CD14-positive monocyte (primary cell): ENCODE data around the gene TFAP2E. TPM values are rescaled to one million over a fixed set of nuclear protein-coding genes. Genes with fewer than 3 reads are reported as not detected.

Source experiments
- DNase-seq, 3 donors: peaks; one replicate each; pipeline ENCODE4 v3.0.0-alpha.2; 2011 to 2022
- H2AFZ ChIP-seq: 2 replicates; pipeline ENCODE4 v1.6.0; 2012; ENCODE audit warnings: mild to moderate bottlenecking, low read depth, low read length, inconsistent platforms; ENCODE audit not compliant: insufficient read depth, poor library complexity, severe bottlenecking
- H3K27ac ChIP-seq, 2 donors: 1 replicate in 1 of 2; 2 replicates in 1 of 2; pipeline ENCODE4 v1.5.1; 2012 to 2013; ENCODE audit warnings: low read length in 2 of 2, control low read depth in 1 of 2, inconsistent platforms in 1 of 2, low read depth in 1 of 2, mild to moderate bottlenecking in 1 of 2
- H3K27me3 ChIP-seq, 2 donors: one replicate each; pipeline versions ENCODE4 v1.6.0 to v1.6.1; 2011 to 2013; ENCODE audit warnings: low read length in 2 of 2; ENCODE audit not compliant: control insufficient read depth in 2 of 2, insufficient read depth in 2 of 2
- H3K36me3 ChIP-seq, 2 donors: replicated peaks in 1 of 2; 1 replicate in 1 of 2; 2 replicates in 1 of 2; pipeline versions ENCODE4 v1.5.1 to v1.6.1; 2012 to 2013; ENCODE audit warnings: low read length in 2 of 2, control low read depth in 1 of 2, inconsistent platforms in 1 of 2, mild to moderate bottlenecking in 1 of 2; ENCODE audit not compliant: insufficient read depth in 2 of 2, control insufficient read depth in 1 of 2
- H3K4me1 ChIP-seq, 2 donors: 1 replicate in 1 of 2; 2 replicates in 1 of 2; pipeline versions ENCODE4 v1.5.1 to v1.6.1; 2012 to 2013; ENCODE audit warnings: low read length in 2 of 2, control low read depth in 1 of 2, inconsistent platforms in 1 of 2, mild to moderate bottlenecking in 1 of 2, moderate library complexity in 1 of 2; ENCODE audit not compliant: insufficient read depth in 2 of 2, control insufficient read depth in 1 of 2
- H3K4me2 ChIP-seq: replicated peaks from 2 replicates; pipeline ENCODE3; 2012; ENCODE audit warnings: low read length, moderate library complexity, mild to moderate bottlenecking; ENCODE audit not compliant: poor library complexity, severe bottlenecking; ENCODE audit errors: extremely low read depth
- H3K4me3 ChIP-seq, 3 experiments: fragments of 200-600 bp in 1 of 3; sonication (generic) in 1 of 3; replicated peaks in 1 of 3; 1 replicate in 2 of 3; 2 replicates in 1 of 3; pipeline ENCODE4 v1.5.1; 2011 to 2013; ENCODE audit warnings: low read length in 3 of 3, mild to moderate bottlenecking in 3 of 3, control low read depth in 2 of 3, low read depth in 2 of 3, inconsistent platforms in 1 of 3, moderate library complexity in 1 of 3
- H3K79me2 ChIP-seq: 2 replicates; pipeline ENCODE4 v1.6.0; 2012; ENCODE audit warnings: mild to moderate bottlenecking, control low read depth, inconsistent platforms, low read length, moderate library complexity; ENCODE audit not compliant: insufficient read depth
- H3K9ac ChIP-seq: 2 replicates; pipeline ENCODE4 v1.6.0; 2017; ENCODE audit warnings: low read length, mild to moderate bottlenecking; ENCODE audit not compliant: insufficient read depth, poor library complexity, severe bottlenecking
- H3K9me3 ChIP-seq, 2 donors: replicated peaks in 1 of 2; 1 replicate in 1 of 2; 2 replicates in 1 of 2; pipeline versions ENCODE4 v1.5.1 to v1.6.1; 2012 to 2013; ENCODE audit warnings: low read length in 2 of 2, control low read depth in 1 of 2; ENCODE audit not compliant: control insufficient read depth in 1 of 2, insufficient read depth in 1 of 2
- H4K20me1 ChIP-seq: 2 replicates; pipeline ENCODE4 v1.6.0; 2012; ENCODE audit warnings: mild to moderate bottlenecking, low read length, control low read depth, moderate library complexity; ENCODE audit not compliant: insufficient read depth
- H3K27ac Mint-ChIP-seq, 7 donors: one replicate each; pipeline ENCODE4 v1.8.0; 2020; ENCODE audit warnings: mild to moderate bottlenecking in 7 of 7, mixed read lengths in 7 of 7, moderate library complexity in 6 of 7, inconsistent platforms in 2 of 7
- H3K27me3 Mint-ChIP-seq, 3 donors: one replicate each; pipeline ENCODE4 v1.8.0; 2021 to 2022; ENCODE audit warnings: low read depth in 3 of 3, mild to moderate bottlenecking in 3 of 3, mixed read lengths in 3 of 3, moderate library complexity in 3 of 3, inconsistent platforms in 1 of 3
- H3K36me3 Mint-ChIP-seq, 2 donors: one replicate each; pipeline ENCODE4 v1.8.0; 2020; ENCODE audit warnings: mixed read lengths in 2 of 2, inconsistent platforms in 1 of 2, mild to moderate bottlenecking in 1 of 2
- H3K4me1 Mint-ChIP-seq: one replicate; pipeline ENCODE4 v1.8.0; 2020; ENCODE audit warnings: mild to moderate bottlenecking, mixed read lengths
- H3K4me3 Mint-ChIP-seq, 2 donors: one replicate each; pipeline ENCODE4 v1.8.0; 2020; ENCODE audit warnings: mild to moderate bottlenecking in 2 of 2, mixed read lengths in 2 of 2, moderate library complexity in 1 of 2
- H3K9me3 Mint-ChIP-seq, 7 donors: one replicate each; pipeline ENCODE4 v1.8.0; 2020 to 2022; ENCODE audit warnings: mixed read lengths in 7 of 7, mild to moderate bottlenecking in 6 of 7, moderate library complexity in 6 of 7, inconsistent platforms in 2 of 7
- WGBS: methylation state at CpG from one replicate; pipeline ENCODE4 v1.1.5; 2013; ENCODE audit warnings: missing lambda C conversion rate; ENCODE audit not compliant: insufficient coverage; 5-methylcytosine and 5-hydroxymethylcytosine counted together
- intact Hi-C, 2 donors: fragments of 100-400 bp; cut with micrococcal nuclease; formaldehyde crosslinking; loops; one replicate each; pipeline versions ENCODE4 v1.15.0 to v1.15.1; 2023
- polyA plus RNA-seq, 3 donors: library from polyadenylated mRNA; depleted of rRNA in 1 of 3; unstranded in 2 of 3; stranded (reverse) in 1 of 3; fragments of 300-500 nt in 2 of 3; fragments of >200 nt in 1 of 3; fragmentation: Illumina TruSeq in 2 of 3; gene quantifications; 1 replicate in 2 of 3; 2 replicates in 1 of 3; pipeline ENCODE4 v1.2.3, GENCODE V29; 2012 to 2021
- TF ChIP-seq, protein P1 (sequence below): fragments of 200-600 bp; IDR thresholded peaks from one replicate; pipeline ENCODE4 v1.8.0; 2022; ENCODE audit warnings: antibody characterized with exemption, mild to moderate bottlenecking

TFAP2E gene
- polyA plus RNA-seq, 3 donors = 0.77 to 4.5 (median 1.5) TPM

DNA sequence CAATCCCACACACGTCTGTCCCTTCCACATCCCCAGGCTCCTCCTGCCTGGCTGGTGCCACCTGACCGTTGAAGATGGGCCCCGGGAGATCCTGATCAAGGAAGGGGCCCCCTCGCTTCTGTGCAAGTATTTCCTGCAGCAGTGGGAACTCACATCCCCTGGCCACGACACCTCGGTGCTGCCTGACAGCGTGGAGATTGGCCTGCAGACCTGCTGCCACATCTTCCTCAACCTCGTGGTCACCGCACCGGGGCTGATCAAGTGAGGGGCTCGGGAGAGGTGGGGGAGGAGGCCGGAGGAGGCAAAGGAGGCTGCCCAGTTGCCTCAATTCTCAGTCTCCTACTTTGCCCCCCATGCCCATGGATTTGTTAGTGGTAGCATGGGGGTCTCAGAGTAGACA lies 9.9 kb upstream of the TFAP2E start:
- no peaks in the 10 kb centered on the region for H3K9me3 Mint-ChIP-seq
- H3K4me2 ChIP-seq = no peak overlapping the region
- peaks cover 37% of the 10 kb centered on the region for H3K4me1 Mint-ChIP-seq
- H3K36me3 ChIP-seq = peaks cover 33 to 67% of the 10 kb centered on the region in 2 donors
- H3K9ac ChIP-seq = no peak overlapping the region
- no peak overlapping the region for H3K27ac Mint-ChIP-seq
- no peak overlapping the region for H3K4me3 Mint-ChIP-seq
- no peak overlapping the region for H3K27ac ChIP-seq
- peaks cover 50 to 61% of the 10 kb centered on the region in 2 donors for H3K36me3 Mint-ChIP-seq
- H2AFZ ChIP-seq = no peak overlapping the region
- 3% methylated on average over 7 of the region's 12 CpGs for WGBS
- intact Hi-C loops = loop anchor here in 1 of 2 donors (5.0 kb wide), 1 partner anchor 209 kb away; no protein-coding TSS in a partner anchor
- no peaks in the 10 kb centered on the region for H3K9me3 ChIP-seq
- no peaks in the 10 kb centered on the region for H3K79me2 ChIP-seq
- no peaks in the 10 kb centered on the region for H3K27me3 Mint-ChIP-seq
- H4K20me1 ChIP-seq = peaks cover 11% of the 10 kb centered on the region
- peaks cover 6 to 15% of the 10 kb centered on the region in 2 donors for H3K4me1 ChIP-seq
- TF ChIP-seq, protein P1, sequence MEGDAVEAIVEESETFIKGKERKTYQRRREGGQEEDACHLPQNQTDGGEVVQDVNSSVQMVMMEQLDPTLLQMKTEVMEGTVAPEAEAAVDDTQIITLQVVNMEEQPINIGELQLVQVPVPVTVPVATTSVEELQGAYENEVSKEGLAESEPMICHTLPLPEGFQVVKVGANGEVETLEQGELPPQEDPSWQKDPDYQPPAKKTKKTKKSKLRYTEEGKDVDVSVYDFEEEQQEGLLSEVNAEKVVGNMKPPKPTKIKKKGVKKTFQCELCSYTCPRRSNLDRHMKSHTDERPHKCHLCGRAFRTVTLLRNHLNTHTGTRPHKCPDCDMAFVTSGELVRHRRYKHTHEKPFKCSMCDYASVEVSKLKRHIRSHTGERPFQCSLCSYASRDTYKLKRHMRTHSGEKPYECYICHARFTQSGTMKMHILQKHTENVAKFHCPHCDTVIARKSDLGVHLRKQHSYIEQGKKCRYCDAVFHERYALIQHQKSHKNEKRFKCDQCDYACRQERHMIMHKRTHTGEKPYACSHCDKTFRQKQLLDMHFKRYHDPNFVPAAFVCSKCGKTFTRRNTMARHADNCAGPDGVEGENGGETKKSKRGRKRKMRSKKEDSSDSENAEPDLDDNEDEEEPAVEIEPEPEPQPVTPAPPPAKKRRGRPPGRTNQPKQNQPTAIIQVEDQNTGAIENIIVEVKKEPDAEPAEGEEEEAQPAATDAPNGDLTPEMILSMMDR = no peak
- no peaks in the 10 kb centered on the region for H3K27me3 ChIP-seq
- no peak for DNase-seq
- H3K4me3 ChIP-seq = no peak overlapping the region

DNA sequence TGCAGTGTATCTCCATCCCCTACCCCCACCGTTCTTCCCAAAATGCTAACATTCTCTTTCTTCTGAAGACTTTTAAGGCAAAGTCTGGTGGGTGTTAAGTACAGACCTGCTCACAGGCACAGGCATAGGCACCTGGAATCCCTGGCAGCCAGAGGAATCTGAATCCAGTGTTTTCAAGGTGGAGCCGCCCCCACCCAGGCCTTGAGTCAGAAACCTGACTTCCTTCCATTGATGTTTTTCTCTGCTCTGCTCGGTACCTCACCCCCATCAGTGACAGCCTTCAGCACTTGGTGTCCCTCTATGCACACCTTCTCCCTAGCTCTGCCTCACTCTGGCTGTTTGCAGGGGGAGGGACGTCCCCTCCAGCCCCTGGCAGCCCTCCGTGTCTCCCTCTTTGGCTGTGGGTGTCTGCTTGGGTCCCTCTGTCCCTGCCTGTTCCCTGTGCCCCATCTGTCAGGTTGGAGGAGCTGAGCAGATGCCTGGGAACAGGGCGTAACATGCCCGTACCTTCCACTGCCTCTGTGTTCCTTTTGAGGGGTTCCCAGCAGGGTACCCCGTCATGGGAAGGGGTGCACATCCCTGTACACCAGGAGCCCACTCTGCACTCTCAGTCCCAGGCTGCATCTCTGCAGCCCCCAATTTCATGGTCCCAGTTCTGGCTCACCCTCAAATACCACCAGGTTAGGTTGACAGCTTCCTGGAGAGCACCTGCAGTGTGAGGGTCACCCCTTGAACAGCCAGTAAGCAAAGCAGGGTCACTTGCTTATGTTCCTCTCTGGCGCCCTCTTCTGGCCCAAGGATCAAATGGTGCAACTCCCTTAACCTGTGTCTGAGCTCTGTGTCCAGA lies 8.9 kb upstream of the TFAP2E start:
- Mint-ChIP-seq H3K36me3 (peaks cover 53 to 61% of the 10 kb centered on the region in 2 donors), H3K27ac (peak overlapping the region in 2 of 7 donors; percentile 43 to 59), H3K4me3 (no peak overlapping the region), H3K4me1 (peaks cover 34% of the 10 kb centered on the region), H3K9me3 (no peaks in the 10 kb centered on the region), H3K27me3 (no peaks in the 10 kb centered on the region)
- Histone ChIP-seq H2AFZ (no peak overlapping the region), H3K27ac (no peak overlapping the region), H3K4me3 (no peak overlapping the region), H3K27me3 (no peaks in the 10 kb centered on the region), H3K4me2 (no peak overlapping the region), H3K9ac (no peak overlapping the region), H3K4me1 (peaks cover 0 to 4% of the 10 kb centered on the region in 2 donors), H4K20me1 (peaks cover 6% of the 10 kb centered on the region), H3K9me3 (no peaks in the 10 kb centered on the region), H3K36me3 (peaks cover 33 to 67% of the 10 kb centered on the region in 2 donors), H3K79me2 (no peaks in the 10 kb centered on the region)
- intact Hi-C loops = loop anchor here in 1 of 2 donors (5.0 kb wide), 1 partner anchor 208 kb away; no protein-coding TSS in a partner anchor
- WGBS = 79% methylated on average over 7 of the region's 9 CpGs
- peak; percentile 63 to 77 (median 67) for DNase-seq
- TF ChIP-seq, protein P1 = peak; percentile 82
